GM23248 (cell line): Measurements from ENCODE around the gene SMYD3.

ENCODE experiments used
- EZH2 ChIP-seq: fragments of 200-600 bp; sonication (generic); IDR thresholded peaks from 2 replicates; pipeline ENCODE4 v1.6.1; 2018; ENCODE audit warnings: antibody characterized with exemption, mild to moderate bottlenecking; ENCODE audit not compliant: insufficient read depth, poor library complexity, severe bottlenecking
- EZH2phosphoT487 ChIP-seq: fragments of 200-600 bp; sonication (generic); IDR thresholded peaks from 2 replicates; pipeline ENCODE4 v1.6.1; 2018; ENCODE audit warnings: antibody characterized with exemption, moderate library complexity, mild to moderate bottlenecking, low read depth; ENCODE audit not compliant: insufficient read depth

GRCh38 chr1:246078126-246078887 lies 428.8 kb downstream of the SMYD3 start:
- no peak for TF ChIP-seq EZH2
- no peak for TF ChIP-seq EZH2phosphoT487
